SH-SY5Y (cell line): ENCODE results near the gene SLC37A1.

Experiments
- GATA2 ChIP-seq: IDR thresholded peaks from 2 replicates; pipeline ENCODE4 v1.6.1; 2011; ENCODE audit warnings: mild to moderate bottlenecking, low read depth, low read length
- GATA3 ChIP-seq: IDR thresholded peaks from 2 replicates; pipeline ENCODE4 v1.6.1; 2011; ENCODE audit warnings: low read depth, mild to moderate bottlenecking, low read length, moderate library complexity

DNA sequence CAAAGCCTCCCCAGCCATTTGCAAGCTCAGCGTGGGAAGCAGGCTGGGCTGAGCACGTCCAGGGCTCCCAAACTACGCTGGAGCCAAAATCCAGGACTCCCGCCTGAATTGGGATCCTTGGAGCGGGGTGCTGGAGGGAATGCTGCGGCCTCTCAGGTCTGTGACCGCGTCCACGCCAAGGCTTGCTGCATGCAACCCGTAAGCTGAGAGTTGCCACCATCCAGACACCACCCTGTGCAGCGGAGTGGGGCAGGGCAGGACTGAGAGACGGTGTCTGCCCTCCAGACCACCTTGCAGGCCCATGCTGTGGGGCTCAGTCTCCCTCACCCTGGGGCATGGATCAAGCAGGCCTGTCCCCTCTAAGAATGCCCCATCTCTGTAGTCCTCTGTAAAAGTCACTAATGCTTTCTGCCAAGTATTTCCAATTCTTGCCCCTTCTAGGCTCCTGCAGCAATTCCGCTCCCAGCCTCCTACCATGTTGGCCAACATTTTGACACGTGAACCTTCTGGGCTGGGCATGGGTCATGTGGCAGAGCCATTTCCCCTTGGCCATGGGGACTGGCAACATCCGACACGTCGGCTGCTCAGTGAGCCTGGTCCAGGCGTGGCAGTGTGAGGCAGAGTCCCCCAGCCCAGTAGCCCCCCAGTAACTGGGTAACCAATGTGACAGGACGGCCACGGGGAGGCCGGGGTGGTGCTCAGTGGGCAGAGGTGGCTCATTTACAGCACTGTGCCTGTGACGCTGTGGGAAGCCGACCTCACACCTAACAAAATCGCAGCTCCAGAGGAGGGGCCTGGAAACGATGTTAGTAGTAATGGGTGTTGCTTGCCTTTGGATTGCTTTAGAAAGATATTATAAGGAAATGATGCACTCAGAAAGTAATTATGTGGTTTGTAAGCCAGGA lies 81.9 kb downstream of the SLC37A1 start:
- no peak for TF ChIP-seq GATA2
- TF ChIP-seq GATA3, result no peak
